Natural killer cell (primary cell): ENCODE data around the gene ARHGAP32. TPM values are rescaled to one million over a fixed set of nuclear protein-coding genes. Genes with fewer than 3 reads are reported as not detected.
A peak's percentile ranks its signal among the peaks of the same experiment; 100 is the strongest.

Experiments used
- ATAC-seq, 3 donors: fragments of 150-1000 bp in 2 of 3; fragments of 200-7000 bp in 1 of 3; cut with Tn5 transposase; 1 replicate in 1 of 3; 2 replicates in 2 of 3; pipeline ENCODE4 v1.10.0; 2021; ENCODE audit warnings: mild to moderate bottlenecking in 2 of 3, moderate library complexity in 2 of 3
- DNase-seq, 2 donors: peaks; one replicate each; pipeline versions ENCODE4 v3.0.0 to v3.0.0-alpha.2; 2013 to 2021; ENCODE audit warnings: mixed read lengths in 1 of 2
- H3K27ac ChIP-seq: one replicate; pipeline ENCODE4 v1.5.1; 2013; ENCODE audit warnings: mild to moderate bottlenecking, low read length
- H3K27me3 ChIP-seq: one replicate; pipeline ENCODE4 v1.6.1; 2013; ENCODE audit warnings: low read length; ENCODE audit not compliant: control insufficient read depth, insufficient read depth
- H3K36me3 ChIP-seq: one replicate; pipeline ENCODE4 v1.6.1; 2013; ENCODE audit warnings: low read length; ENCODE audit not compliant: control insufficient read depth, insufficient read depth
- H3K4me1 ChIP-seq: one replicate; pipeline ENCODE4 v1.6.1; 2013; ENCODE audit warnings: low read length; ENCODE audit not compliant: control insufficient read depth, insufficient read depth
- H3K4me3 ChIP-seq: one replicate; pipeline ENCODE4 v1.5.1; 2013; ENCODE audit warnings: low read length
- H3K9me3 ChIP-seq: one replicate; pipeline ENCODE4 v1.6.1; 2013; ENCODE audit warnings: low read length; ENCODE audit not compliant: control insufficient read depth, insufficient read depth
- H3K27ac Mint-ChIP-seq, 2 donors: one replicate each; pipeline ENCODE4 v1.8.0; 2022; ENCODE audit warnings: mild to moderate bottlenecking in 2 of 2, mixed read lengths in 2 of 2, moderate library complexity in 1 of 2
- H3K27me3 Mint-ChIP-seq, 2 donors: one replicate each; pipeline ENCODE4 v1.8.0; 2022; ENCODE audit warnings: low read depth in 2 of 2, mixed read lengths in 2 of 2
- H3K36me3 Mint-ChIP-seq: one replicate; pipeline ENCODE4 v1.8.0; 2022; ENCODE audit warnings: mixed read lengths
- H3K4me1 Mint-ChIP-seq, 2 donors: one replicate each; pipeline ENCODE4 v1.8.0; 2022; ENCODE audit warnings: mixed read lengths in 2 of 2
- H3K4me3 Mint-ChIP-seq: one replicate; pipeline ENCODE4 v1.8.0; 2022; ENCODE audit warnings: mild to moderate bottlenecking, moderate library complexity, mixed read lengths
- H3K9me3 Mint-ChIP-seq, 2 donors: one replicate each; pipeline ENCODE4 v1.8.0; 2022; ENCODE audit warnings: mixed read lengths in 2 of 2
- CTCF ChIP-seq: fragments of 200-600 bp; IDR thresholded peaks from one replicate; pipeline ENCODE4 v1.8.0; 2022; ENCODE audit warnings: antibody characterized with exemption
- WGBS: methylation state at CpG from one replicate; pipeline ENCODE4 v1.1.7; 2013; ENCODE audit warnings: missing lambda C conversion rate; ENCODE audit not compliant: insufficient coverage; 5-methylcytosine and 5-hydroxymethylcytosine counted together
- intact Hi-C: fragments of 100-400 bp; cut with micrococcal nuclease; formaldehyde crosslinking; loops from one replicate; pipeline ENCODE4 v1.14.2; 2022
- total RNA-seq, 4 donors: library from RNA; stranded (reverse); fragments of 120-200 nt in 1 of 4; gene quantifications; one replicate each; pipeline versions ENCODE4 v1.2.3 to v1.2.4, GENCODE V29; 2013 to 2022

Gene ARHGAP32
- total RNA-seq, 3 donors from 2014 or later (not counting 1 experiment from before 2014, with no cell fraction given) = 2.5 to 4.6 (median 2.7) TPM

- DNase-seq = no peak
- no peaks in the 10 kb centered on the region for H3K27me3 Mint-ChIP-seq
- no peak overlapping the region for H3K4me3 Mint-ChIP-seq
- WGBS = 90% methylated on average over 9 of the region's 9 CpGs
- intact Hi-C loops = no loop called here
- TF ChIP-seq CTCF = no peak
- no peak overlapping the region for H3K27ac Mint-ChIP-seq
- no peaks in the 10 kb centered on the region for H3K9me3 Mint-ChIP-seq
- no peaks in the 10 kb centered on the region for H3K36me3 Mint-ChIP-seq
- H3K9me3 ChIP-seq = no peaks in the 10 kb centered on the region
- peaks cover 14% of the 10 kb centered on the region for H3K4me1 ChIP-seq
- no peaks in the 10 kb centered on the region for H3K27me3 ChIP-seq
- no peak overlapping the region for H3K27ac ChIP-seq
- no peak overlapping the region for H3K4me3 ChIP-seq
- H3K4me1 Mint-ChIP-seq = peaks cover 22 to 30% of the 10 kb centered on the region in 2 donors
- ATAC-seq = no peak
- no peaks in the 10 kb centered on the region for H3K36me3 ChIP-seq
These were observed 223.2 kb downstream of the ARHGAP32 start for GRCh38 chr11:128968916-128969315.

DNA sequence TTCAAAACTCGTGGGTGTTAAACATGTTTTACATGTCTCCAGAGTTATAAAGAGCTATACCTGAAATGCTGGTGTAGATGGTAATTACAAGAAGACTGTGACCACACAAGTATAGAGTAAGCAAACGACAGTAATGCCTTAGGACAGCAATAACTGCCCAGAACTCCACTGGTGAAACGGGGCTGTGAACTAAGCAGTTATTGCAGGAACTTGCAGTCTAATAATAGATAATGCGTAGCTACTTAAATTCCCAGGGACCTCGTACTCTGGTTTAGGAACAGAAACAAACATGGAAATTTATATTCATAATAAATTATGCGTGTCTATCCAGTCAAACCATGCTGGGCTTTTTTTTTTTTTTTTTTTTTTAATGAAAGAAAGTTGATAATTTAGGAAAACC lies 224.5 kb downstream of the ARHGAP32 start:
- peaks cover 31 to 39% of the 10 kb centered on the region in 2 donors for H3K4me1 Mint-ChIP-seq
- DNase-seq (no peak), ATAC-seq (no peak)
- H3K27me3 Mint-ChIP-seq = no peaks in the 10 kb centered on the region
- H3K27me3 ChIP-seq = no peaks in the 10 kb centered on the region
- no peaks in the 10 kb centered on the region for H3K36me3 Mint-ChIP-seq
- H3K4me3 Mint-ChIP-seq = no peak overlapping the region
- no peak overlapping the region for H3K27ac Mint-ChIP-seq
- intact Hi-C loops = no loop called here
- H3K4me1 ChIP-seq = peaks cover 15% of the 10 kb centered on the region
- no peak for TF ChIP-seq CTCF
- H3K4me3 ChIP-seq = no peak overlapping the region
- no peaks in the 10 kb centered on the region for H3K9me3 Mint-ChIP-seq
- H3K9me3 ChIP-seq = no peaks in the 10 kb centered on the region
- no peak overlapping the region for H3K27ac ChIP-seq
- H3K36me3 ChIP-seq = no peaks in the 10 kb centered on the region
- 85% methylated on average over 5 of the region's 6 CpGs for WGBS

- no peaks in the 10 kb centered on the region for H3K27me3 ChIP-seq
- DNase-seq (no peak), ATAC-seq (peak; percentile 82 to 84 (median 83))
- H3K9me3 ChIP-seq = no peaks in the 10 kb centered on the region
- no peak overlapping the region for H3K4me3 ChIP-seq
- peaks cover 12% of the 10 kb centered on the region for H3K4me1 ChIP-seq
- peaks cover 27 to 35% of the 10 kb centered on the region in 2 donors for H3K4me1 Mint-ChIP-seq
- TF ChIP-seq CTCF = no peak
- no peak overlapping the region for H3K27ac ChIP-seq
- H3K27ac Mint-ChIP-seq = peak overlapping the region; percentile 13 to 21
- no peaks in the 10 kb centered on the region for H3K9me3 Mint-ChIP-seq
- no peaks in the 10 kb centered on the region for H3K36me3 Mint-ChIP-seq
- H3K27me3 Mint-ChIP-seq = no peaks in the 10 kb centered on the region
- peak overlapping the region; percentile 1 for H3K4me3 Mint-ChIP-seq
- WGBS = 34% methylated on average over 4 of the region's 4 CpGs
- no peaks in the 10 kb centered on the region for H3K36me3 ChIP-seq
- intact Hi-C loops = no loop called here
These were observed 226.6 kb downstream of the ARHGAP32 start for GRCh38 chr11:128965485-128965884.

- no peak for TF ChIP-seq CTCF
- intact Hi-C loops = no loop called here
- H3K4me3 Mint-ChIP-seq = no peak overlapping the region
These were observed 227.6 kb downstream of the ARHGAP32 start for GRCh38 chr11:128964463-128964930.

More at GRCh38 chr11:128964463-128964930, 227.6 kb downstream of the ARHGAP32 start:
- DNase-seq (no peak), ATAC-seq (peak in 1 of 3 donors; percentile 41)
- Histone ChIP-seq H3K36me3 (no peaks in the 10 kb centered on the region), H3K27ac (no peak overlapping the region), H3K9me3 (no peaks in the 10 kb centered on the region), H3K4me1 (peaks cover 10% of the 10 kb centered on the region), H3K4me3 (no peak overlapping the region), H3K27me3 (no peaks in the 10 kb centered on the region)
- peaks cover 25 to 29% of the 10 kb centered on the region in 2 donors for H3K4me1 Mint-ChIP-seq
- peak overlapping the region in 1 of 2 donors; percentile 68 for H3K27ac Mint-ChIP-seq
- no peaks in the 10 kb centered on the region for H3K27me3 Mint-ChIP-seq
- no peaks in the 10 kb centered on the region for H3K36me3 Mint-ChIP-seq
- no peaks in the 10 kb centered on the region for H3K9me3 Mint-ChIP-seq
- WGBS = 60% methylated on average over 7 of the region's 7 CpGs
